BLaER1 (cell line): ENCODE measurements around the gene ECSCR.
"Not testable (repeated sequence)": the region's sequence is repeated elsewhere in the genome, so short reads cannot be mapped to it uniquely, and the experiment has no call there.

Experiments
- H3K27ac ChIP-seq: shearing (Covaris generic); formaldehyde crosslinking; 2 replicates; pipeline ENCODE4 v1.8.1; 2022
- H3K27me3 ChIP-seq: shearing (Covaris generic); formaldehyde crosslinking; 2 replicates; pipeline ENCODE4 v1.8.1; 2022
- H3K36me3 ChIP-seq: shearing (Covaris generic); formaldehyde crosslinking; 2 replicates; pipeline ENCODE4 v1.8.1; 2022
- H3K4me1 ChIP-seq: shearing (Covaris generic); formaldehyde crosslinking; 2 replicates; pipeline ENCODE4 v1.8.1; 2022
- H3K4me2 ChIP-seq: shearing (Covaris generic); formaldehyde crosslinking; 2 replicates; pipeline ENCODE4 v1.8.1; 2022
- H3K4me3 ChIP-seq: shearing (Covaris generic); formaldehyde crosslinking; 2 replicates; pipeline ENCODE4 v1.8.1; 2022
- H3K9ac ChIP-seq: shearing (Covaris generic); formaldehyde crosslinking; 2 replicates; pipeline ENCODE4 v1.8.1; 2022
- H3K9me3 ChIP-seq: shearing (Covaris generic); formaldehyde crosslinking; 2 replicates; pipeline ENCODE4 v1.8.1; 2022
- H4K20me1 ChIP-seq: shearing (Covaris generic); formaldehyde crosslinking; 2 replicates; pipeline ENCODE4 v1.8.1; 2022
- Cebpa-rat ChIP-seq: shearing (Covaris generic); IDR thresholded peaks from 2 replicates; pipeline ENCODE4 v1.8.1; 2022

The ECSCR gene

DNA sequence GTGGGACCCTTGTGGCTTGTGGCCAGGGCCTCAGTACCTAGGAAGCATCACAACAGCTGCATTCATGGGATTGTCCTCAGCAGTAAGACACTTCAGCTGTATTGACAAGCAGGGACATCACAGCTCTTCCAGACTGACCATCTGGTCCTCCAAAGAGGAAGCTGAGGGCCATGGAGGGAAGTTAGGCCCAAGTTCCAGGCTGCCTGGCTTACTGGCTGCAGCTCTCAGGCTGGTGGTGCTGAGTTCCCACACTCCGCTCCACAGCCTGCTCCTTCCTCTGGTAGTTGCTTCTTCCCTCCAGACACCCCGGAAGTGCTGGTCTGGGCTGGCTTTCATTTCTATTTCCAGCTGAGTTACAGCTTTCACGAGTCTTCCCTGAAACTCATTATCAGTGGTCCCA, 25.7 kb upstream of the ECSCR start:
- TF ChIP-seq Cebpa-rat = no peak
- Histone ChIP-seq H3K4me1 (peaks cover 48% of the 10 kb centered on the region), H3K36me3 (no peaks in the 10 kb centered on the region), H4K20me1 (no peaks in the 10 kb centered on the region), H3K9me3 (no peaks in the 10 kb centered on the region), H3K27ac (peak overlapping the region; percentile 72), H3K4me2 (peak overlapping the region; percentile 78), H3K9ac (peak overlapping the region; percentile 53; the same call in 1 of the 2 replicates), H3K4me3 (no peak overlapping the region), H3K27me3 (no peaks in the 10 kb centered on the region)

DNA sequence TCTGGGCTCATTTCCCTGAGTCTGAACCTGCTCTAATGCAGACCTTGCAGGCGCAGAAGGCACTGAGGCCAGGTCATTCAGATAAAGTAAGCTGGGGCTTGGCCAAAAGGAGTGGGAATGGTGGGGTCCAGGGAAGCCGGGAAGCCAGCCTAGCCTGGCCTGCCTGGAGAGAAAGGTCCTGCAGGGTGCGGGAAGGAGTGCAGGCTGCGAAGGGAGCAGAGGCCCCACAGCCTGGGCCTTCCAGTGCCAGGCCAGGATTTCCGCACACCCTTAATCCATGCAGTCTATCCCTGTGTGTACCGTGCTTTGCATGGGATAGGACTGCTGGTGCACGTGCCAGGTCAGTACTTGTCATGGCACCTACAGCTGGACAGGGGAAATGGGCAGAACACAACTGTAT, 23.7 kb upstream of the ECSCR start:
- no peak overlapping the region for H3K9ac ChIP-seq
- H3K4me1 ChIP-seq = peaks cover 57% of the 10 kb centered on the region
- H3K27me3 ChIP-seq = no peaks in the 10 kb centered on the region
- no peaks in the 10 kb centered on the region for H3K36me3 ChIP-seq
- H3K4me2 ChIP-seq = no peak overlapping the region
- H3K27ac ChIP-seq = no peak overlapping the region
- H3K4me3 ChIP-seq = no peak overlapping the region
- H3K9me3 ChIP-seq = no peaks in the 10 kb centered on the region
- H4K20me1 ChIP-seq = no peaks in the 10 kb centered on the region
- no peak for TF ChIP-seq Cebpa-rat

DNA sequence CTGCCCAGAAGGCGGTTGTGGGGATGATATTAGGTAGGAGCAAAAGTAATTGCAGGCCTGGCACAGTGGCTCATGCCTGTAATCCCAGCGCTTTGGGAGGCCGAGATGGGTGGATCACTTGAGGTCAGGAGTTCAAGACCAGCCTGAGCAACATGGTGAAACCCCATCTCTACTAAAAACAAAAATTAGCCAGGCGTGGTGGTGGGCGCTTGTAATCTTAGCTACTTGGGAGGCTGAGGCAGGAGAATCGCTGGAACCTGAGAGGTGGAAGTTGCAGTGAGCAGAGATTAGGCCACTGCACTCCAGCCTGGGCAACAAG, 20.3 kb upstream of the ECSCR start:
- not testable (repeated sequence) for H3K9me3 ChIP-seq, H4K20me1 ChIP-seq, H3K9ac ChIP-seq, H3K36me3 ChIP-seq, H3K27me3 ChIP-seq
- Histone ChIP-seq H3K4me3 (peak overlapping the region; percentile 68; the same call in 1 of the 2 replicates), H3K4me1 (peaks cover 76% of the 10 kb centered on the region), H3K4me2 (peak overlapping the region; percentile 99), H3K27ac (peak overlapping the region; percentile 90)

DNA sequence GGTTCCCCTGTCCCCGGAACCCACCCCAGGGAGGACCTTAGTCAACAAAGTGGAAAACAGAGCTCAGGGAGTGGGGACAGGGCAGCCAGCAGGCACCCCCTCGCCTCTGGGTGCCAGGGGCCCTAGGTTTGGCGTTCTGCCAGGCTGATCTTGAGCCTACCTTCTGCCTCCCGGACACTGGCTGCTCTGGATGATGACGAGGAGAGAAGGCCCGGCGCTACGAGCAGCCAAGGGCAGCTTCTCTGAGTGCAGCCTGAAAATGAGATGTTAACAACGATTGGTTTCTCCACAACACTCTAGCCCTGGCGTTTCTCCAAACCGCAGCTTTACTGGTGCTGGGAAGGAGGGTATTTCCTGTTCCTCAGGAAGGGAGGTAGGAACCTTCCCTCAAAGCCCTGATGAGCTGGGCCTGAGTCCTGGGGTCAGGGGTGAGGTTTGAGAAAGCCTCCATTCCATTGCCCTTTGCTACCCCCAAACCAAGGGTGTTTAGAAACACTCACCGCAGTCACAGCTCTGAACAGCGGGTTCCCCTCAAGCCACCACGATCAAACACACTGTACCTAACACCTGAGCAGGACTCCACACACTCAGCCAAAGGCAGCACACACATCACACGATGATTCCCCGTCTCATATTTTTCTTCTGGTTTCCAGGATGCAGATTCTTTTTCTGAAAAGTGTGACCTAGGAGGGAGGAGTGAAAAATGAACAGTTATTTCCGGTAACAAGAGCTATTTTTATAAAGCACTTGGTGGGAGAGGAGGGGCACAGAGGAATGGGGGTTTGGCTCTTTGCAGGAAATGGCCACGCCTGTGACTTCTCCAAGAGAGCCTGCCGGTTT, 19.7 kb upstream of the ECSCR start, which contains the start of gene STING1:
Gene STING1, minus strand, starts transcription at position 709 of the 840 bp plus-strand sequence. CDS start 1,054 bp downstream, outside the sequence.
- no peaks in the 10 kb centered on the region for H3K9me3 ChIP-seq
- peaks cover 80% of the 10 kb centered on the region for H3K4me1 ChIP-seq
- H3K4me2 ChIP-seq = peak within 1 kb of the TSS; percentile 99
- H3K27ac ChIP-seq = peak within 1 kb of the TSS; percentile 90
- H3K36me3 ChIP-seq = peaks cover 6% of the 10 kb centered on the region; the same call in 1 of the 2 replicates
- peak within 1 kb of the TSS; percentile 82 for H3K9ac ChIP-seq
- H4K20me1 ChIP-seq = no peaks in the 10 kb centered on the region
- H3K4me3 ChIP-seq = peak within 1 kb of the TSS; percentile 68
- no peaks in the 10 kb centered on the region for H3K27me3 ChIP-seq
- no peak for TF ChIP-seq Cebpa-rat

DNA sequence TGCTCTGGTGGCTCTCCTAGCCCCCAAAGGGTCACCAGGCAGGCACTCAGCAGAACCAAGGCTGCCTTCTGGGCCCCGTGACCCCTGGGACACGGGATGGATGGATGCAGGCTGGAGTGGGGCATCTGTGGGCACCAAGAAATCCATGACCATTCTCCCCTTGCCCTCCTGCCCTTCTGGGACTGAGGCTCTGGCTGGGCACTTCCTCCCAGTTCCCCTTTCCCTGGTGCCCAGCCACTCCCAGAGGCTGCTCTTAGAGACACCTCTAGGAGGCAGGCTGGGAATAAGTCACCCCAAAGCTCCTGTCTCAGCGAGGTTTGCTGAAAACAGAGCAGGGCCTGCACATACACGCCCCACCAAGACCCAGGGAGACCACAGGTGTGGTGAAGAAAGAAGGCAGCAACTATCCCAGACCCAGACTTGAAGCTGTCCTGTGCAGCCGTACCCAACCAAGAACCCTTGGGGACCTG, 19.1 kb upstream of the ECSCR start:
- Histone ChIP-seq H3K4me1 (peaks cover 86% of the 10 kb centered on the region), H3K36me3 (peaks cover 6% of the 10 kb centered on the region; the same call in 1 of the 2 replicates), H3K9ac (peak overlapping the region; percentile 82), H3K27me3 (no peaks in the 10 kb centered on the region), H4K20me1 (no peaks in the 10 kb centered on the region), H3K9me3 (no peaks in the 10 kb centered on the region), H3K4me3 (peak overlapping the region; percentile 68), H3K4me2 (peak overlapping the region; percentile 99), H3K27ac (peak overlapping the region; percentile 90)
- no peak for TF ChIP-seq Cebpa-rat

DNA sequence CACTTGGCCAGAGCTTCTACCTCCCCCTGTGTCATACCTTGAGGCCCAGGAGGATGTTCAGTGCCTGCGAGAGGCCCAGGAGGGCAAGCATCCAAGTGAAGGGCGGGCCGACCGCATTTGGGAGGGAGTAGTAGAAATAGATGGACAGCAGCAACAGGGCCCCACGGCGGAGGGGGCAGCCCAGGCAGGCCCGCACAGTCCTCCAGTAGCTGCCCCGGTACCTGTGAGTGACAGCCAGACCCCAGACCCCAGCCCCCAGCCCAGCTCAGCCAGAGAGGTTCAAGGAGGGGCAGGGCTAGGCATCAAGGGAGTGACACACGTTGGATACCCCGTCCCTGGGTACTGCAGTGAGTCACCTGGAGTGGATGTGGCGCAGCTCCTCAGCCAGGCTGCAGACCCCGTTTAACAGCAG, 18.6 kb upstream of the ECSCR start:
- peak overlapping the region; percentile 90 for H3K27ac ChIP-seq
- H4K20me1 ChIP-seq = no peaks in the 10 kb centered on the region
- H3K27me3 ChIP-seq = no peaks in the 10 kb centered on the region
- peak overlapping the region; percentile 68 for H3K4me3 ChIP-seq
- peak overlapping the region; percentile 99 for H3K4me2 ChIP-seq
- peak overlapping the region; percentile 82 for H3K9ac ChIP-seq
- no peaks in the 10 kb centered on the region for H3K9me3 ChIP-seq
- H3K36me3 ChIP-seq = peaks cover 6% of the 10 kb centered on the region; the same call in 1 of the 2 replicates
- H3K4me1 ChIP-seq = peaks cover 91% of the 10 kb centered on the region
- TF ChIP-seq Cebpa-rat = no peak

DNA sequence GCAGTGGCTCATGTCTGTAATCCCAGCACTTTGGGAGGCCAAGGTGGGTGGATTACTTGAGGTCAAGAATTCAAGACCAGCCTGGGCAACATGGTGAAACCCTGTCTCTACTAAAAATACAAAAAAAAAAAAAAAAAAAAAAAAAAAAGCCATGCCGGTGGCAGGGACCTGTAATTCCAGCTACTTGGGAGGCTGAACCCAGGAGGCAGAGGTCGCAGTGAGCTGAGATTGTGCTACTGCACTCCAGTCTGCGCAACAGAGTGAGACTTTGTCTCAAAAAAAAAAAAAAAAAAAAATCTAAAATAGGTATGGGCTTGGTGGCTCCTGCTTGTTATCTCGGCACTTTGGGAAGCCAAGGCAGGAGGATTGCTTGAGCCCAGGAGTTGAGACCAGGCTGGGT, 17.2 kb upstream of the ECSCR start:
- peak overlapping the region; percentile 99; the same call in 1 of the 2 replicates for H3K4me2 ChIP-seq
- H3K27ac ChIP-seq, H3K36me3 ChIP-seq, H3K27me3 ChIP-seq, H4K20me1 ChIP-seq, H3K9ac ChIP-seq, H3K9me3 ChIP-seq, H3K4me3 ChIP-seq: not testable (repeated sequence)
- peaks cover 100% of the 10 kb centered on the region for H3K4me1 ChIP-seq

DNA sequence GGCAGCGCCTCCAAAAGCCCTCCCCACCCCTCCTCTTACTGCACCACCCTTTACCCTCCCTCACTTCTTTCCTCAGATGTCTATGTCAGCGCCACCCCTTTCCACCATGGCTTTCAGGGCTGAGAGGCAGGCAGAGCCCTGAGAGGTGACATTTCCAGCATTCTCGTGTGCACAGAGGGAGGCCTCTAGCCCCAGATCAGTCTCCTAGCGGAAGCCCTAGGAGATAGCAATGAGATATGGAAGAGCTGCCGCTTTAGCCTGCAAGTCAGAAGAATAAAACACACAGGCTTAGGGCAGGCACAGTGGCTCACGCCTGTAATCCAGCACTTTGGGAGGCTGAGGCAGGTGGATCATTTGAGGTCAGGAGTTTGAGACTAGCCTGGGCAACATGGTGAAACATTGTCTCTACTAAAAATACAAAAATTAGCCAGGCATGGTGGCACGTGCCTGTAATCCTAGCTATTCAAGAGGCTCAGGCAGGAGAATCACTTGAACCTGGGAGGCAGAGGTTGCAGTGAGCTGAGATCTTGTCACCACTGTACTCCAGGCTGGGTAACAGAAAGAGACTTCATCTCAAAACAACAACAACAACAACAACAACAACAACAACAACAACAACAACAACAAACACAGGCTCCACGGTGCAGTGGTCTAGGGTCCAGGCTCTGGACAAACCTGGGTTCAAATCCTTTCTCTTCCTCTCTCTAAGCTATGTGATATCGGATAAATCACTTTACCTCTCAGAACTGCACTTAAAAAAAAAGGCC, 16.3 kb upstream of the ECSCR start:
- not testable (repeated sequence) for H3K9ac ChIP-seq, H3K9me3 ChIP-seq, H3K27me3 ChIP-seq, H4K20me1 ChIP-seq, H3K4me3 ChIP-seq, H3K36me3 ChIP-seq
- H3K4me2 ChIP-seq = peak overlapping the region; percentile 88
- peak overlapping the region; percentile 59; the same call in 1 of the 2 replicates for H3K27ac ChIP-seq
- peaks cover 100% of the 10 kb centered on the region for H3K4me1 ChIP-seq

DNA sequence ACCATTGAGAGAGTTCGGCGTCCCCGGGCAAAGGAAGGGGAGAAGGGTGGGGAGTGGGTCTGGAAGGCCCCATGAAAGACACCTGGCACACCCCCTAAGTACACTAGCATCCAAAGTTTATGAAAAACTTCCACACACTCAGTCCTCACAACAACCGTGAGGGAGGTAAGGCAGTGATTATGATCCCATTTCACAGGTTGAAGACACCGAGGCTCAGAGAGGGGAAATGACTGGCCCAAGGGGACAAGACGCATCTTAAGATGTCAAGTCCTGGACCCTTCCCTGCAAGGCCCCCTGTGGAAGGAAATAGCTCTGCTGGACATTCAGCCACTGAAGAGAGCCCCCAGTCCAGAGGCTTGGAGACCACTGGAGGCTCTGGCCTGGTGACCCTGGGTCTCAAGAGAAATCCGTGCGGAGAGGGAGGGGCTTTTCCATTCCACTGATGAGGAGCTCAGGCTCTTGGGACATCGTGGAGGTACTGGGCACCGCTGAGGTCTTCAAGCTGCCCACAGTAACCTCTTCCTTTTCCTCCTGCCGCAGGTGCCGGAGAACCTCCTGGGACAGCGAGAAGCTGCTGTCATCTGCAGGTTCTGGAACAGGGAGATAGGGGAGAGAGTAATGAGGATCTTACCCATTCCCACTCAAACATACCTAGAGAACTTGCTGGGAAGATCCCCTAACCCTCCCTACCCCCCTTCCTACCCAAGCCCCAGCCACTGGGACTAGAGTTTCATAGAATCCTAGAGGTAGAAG, 13.5 kb upstream of the ECSCR start:
- peaks cover 6% of the 10 kb centered on the region; the same call in 1 of the 2 replicates for H3K36me3 ChIP-seq
- H4K20me1 ChIP-seq = no peaks in the 10 kb centered on the region
- H3K27ac ChIP-seq = peak overlapping the region; percentile 88
- H3K9ac ChIP-seq = peak overlapping the region; percentile 36; the same call in 1 of the 2 replicates
- H3K4me3 ChIP-seq = peak overlapping the region; percentile 44
- peaks cover 100% of the 10 kb centered on the region for H3K4me1 ChIP-seq
- H3K27me3 ChIP-seq = no peaks in the 10 kb centered on the region
- peak overlapping the region; percentile 88 for H3K4me2 ChIP-seq
- TF ChIP-seq Cebpa-rat = no peak
- no peaks in the 10 kb centered on the region for H3K9me3 ChIP-seq
